ENCODE data around the gene STARD13. TPM values are rescaled to one million over a fixed set of nuclear protein-coding genes. Genes with fewer than 3 reads are reported as not detected.

Gene STARD13
- total and polyA plus RNA-seq, 4 donors, result 14.2 to 51.4 (median 22.2) TPM

GRCh38 chr13:33153421-33154404, 131.8 kb downstream of the STARD13 start:
- peak in 1 of 6 donors; percentile 53 for DNase-seq (ENCODE audit: low read depth in 4 of 6, low spot score in 6 of 6)
- Histone ChIP-seq H3K27me3 (ENCODE audit: control insufficient read depth, insufficient read depth, low read length) (no peaks in the 10 kb centered on the region), H3K27ac (ENCODE audit: low read depth, low read length) (peak overlapping the region; percentile 79), H3K36me3 (ENCODE audit: control insufficient read depth, insufficient read depth, low read length) (peaks cover 7% of the 10 kb centered on the region), H3K9me3 (ENCODE audit: control insufficient read depth, insufficient read depth, low read length) (no peaks in the 10 kb centered on the region), H3K4me3 (ENCODE audit: low read depth, low read length) (no peak overlapping the region), H3K4me1 (ENCODE audit: control insufficient read depth, insufficient read depth, low read length) (peaks cover 10% of the 10 kb centered on the region)
- 68% methylated on average over 14 of the region's 17 CpGs for WGBS (ENCODE audit: insufficient coverage)

- Histone ChIP-seq H3K27ac (ENCODE audit: low read depth, low read length) (peak overlapping the region; percentile 79), H3K27me3 (ENCODE audit: control insufficient read depth, insufficient read depth, low read length) (no peaks in the 10 kb centered on the region), H3K36me3 (ENCODE audit: control insufficient read depth, insufficient read depth, low read length) (peaks cover 7% of the 10 kb centered on the region), H3K4me1 (ENCODE audit: control insufficient read depth, insufficient read depth, low read length) (peaks cover 10% of the 10 kb centered on the region), H3K4me3 (ENCODE audit: low read depth, low read length) (no peak overlapping the region), H3K9me3 (ENCODE audit: control insufficient read depth, insufficient read depth, low read length) (no peaks in the 10 kb centered on the region)
- no peak for DNase-seq (ENCODE audit: low read depth in 4 of 6, low spot score in 6 of 6)
- 93% methylated on average over 3 of the region's 3 CpGs for WGBS (ENCODE audit: insufficient coverage)
Measured at GRCh38 chr13:33152389-33152788, 133.2 kb downstream of the STARD13 start.

GRCh38 chr13:33150662-33151061, 134.9 kb downstream of the STARD13 start:
- DNase-seq (ENCODE audit: low read depth in 4 of 6, low spot score in 6 of 6), result no peak
- peaks cover 10% of the 10 kb centered on the region for H3K4me1 ChIP-seq (ENCODE audit: control insufficient read depth, insufficient read depth, low read length)
- WGBS (ENCODE audit: insufficient coverage), result 96% methylated on average over 5 of the region's 5 CpGs

GRCh38 chr13:33150126-33150525, 135.4 kb downstream of the STARD13 start:
- H3K4me1 ChIP-seq (ENCODE audit: control insufficient read depth, insufficient read depth, low read length), result peaks cover 10% of the 10 kb centered on the region
- peak overlapping the region; percentile 27 for H3K27ac ChIP-seq (ENCODE audit: low read depth, low read length)
- peaks cover 7% of the 10 kb centered on the region for H3K36me3 ChIP-seq (ENCODE audit: control insufficient read depth, insufficient read depth, low read length)
- H3K9me3 ChIP-seq (ENCODE audit: control insufficient read depth, insufficient read depth, low read length), result no peaks in the 10 kb centered on the region
- H3K27me3 ChIP-seq (ENCODE audit: control insufficient read depth, insufficient read depth, low read length), result no peaks in the 10 kb centered on the region
- DNase-seq (ENCODE audit: low read depth in 4 of 6, low spot score in 6 of 6), result peak in 2 of 6 donors; percentile 50 to 76
- H3K4me3 ChIP-seq (ENCODE audit: low read depth, low read length), result no peak overlapping the region
- no CpG with 5 or more reads among the region's 1 CpG for WGBS (ENCODE audit: insufficient coverage)

More at GRCh38 chr13:33150662-33151061, 134.9 kb downstream of the STARD13 start:
- no peaks in the 10 kb centered on the region for H3K9me3 ChIP-seq (ENCODE audit: control insufficient read depth, insufficient read depth, low read length)
- peaks cover 7% of the 10 kb centered on the region for H3K36me3 ChIP-seq (ENCODE audit: control insufficient read depth, insufficient read depth, low read length)
- peak overlapping the region; percentile 27 for H3K27ac ChIP-seq (ENCODE audit: low read depth, low read length)
- H3K4me3 ChIP-seq (ENCODE audit: low read depth, low read length), result no peak overlapping the region
- H3K27me3 ChIP-seq (ENCODE audit: control insufficient read depth, insufficient read depth, low read length), result no peaks in the 10 kb centered on the region

- no peak overlapping the region for H3K27ac ChIP-seq (ENCODE audit: low read depth, low read length)
- H3K4me1 ChIP-seq (ENCODE audit: control insufficient read depth, insufficient read depth, low read length), result no peaks in the 10 kb centered on the region
- no peaks in the 10 kb centered on the region for H3K36me3 ChIP-seq (ENCODE audit: control insufficient read depth, insufficient read depth, low read length)
- H3K9me3 ChIP-seq (ENCODE audit: control insufficient read depth, insufficient read depth, low read length), result no peaks in the 10 kb centered on the region
- no peak overlapping the region for H3K4me3 ChIP-seq (ENCODE audit: low read depth, low read length)
- WGBS (ENCODE audit: insufficient coverage), result no CpG with 5 or more reads among the region's 3 CpGs
- no peaks in the 10 kb centered on the region for H3K27me3 ChIP-seq (ENCODE audit: control insufficient read depth, insufficient read depth, low read length)
- no peak for DNase-seq (ENCODE audit: low read depth in 4 of 6, low spot score in 6 of 6)
Measured at GRCh38 chr13:33147832-33148231, 137.7 kb downstream of the STARD13 start.

GRCh38 chr13:33146843-33147611, 138.5 kb downstream of the STARD13 start:
- H3K9me3 ChIP-seq (ENCODE audit: control insufficient read depth, insufficient read depth, low read length), result no peaks in the 10 kb centered on the region
- no peaks in the 10 kb centered on the region for H3K27me3 ChIP-seq (ENCODE audit: control insufficient read depth, insufficient read depth, low read length)
- H3K36me3 ChIP-seq (ENCODE audit: control insufficient read depth, insufficient read depth, low read length), result no peaks in the 10 kb centered on the region
- H3K27ac ChIP-seq (ENCODE audit: low read depth, low read length), result no peak overlapping the region
- H3K4me3 ChIP-seq (ENCODE audit: low read depth, low read length), result no peak overlapping the region
- no peaks in the 10 kb centered on the region for H3K4me1 ChIP-seq (ENCODE audit: control insufficient read depth, insufficient read depth, low read length)
- no peak for DNase-seq (ENCODE audit: low read depth in 4 of 6, low spot score in 6 of 6)
- WGBS (ENCODE audit: insufficient coverage), result 100% methylated on average over 1 of the region's 4 CpGs

GRCh38 chr13:33145667-33146066, 139.9 kb downstream of the STARD13 start:
- DNase-seq (ENCODE audit: low read depth in 4 of 6, low spot score in 6 of 6), result no peak
- no peaks in the 10 kb centered on the region for H3K9me3 ChIP-seq (ENCODE audit: control insufficient read depth, insufficient read depth, low read length)
- H3K27ac ChIP-seq (ENCODE audit: low read depth, low read length), result no peak overlapping the region
- no peaks in the 10 kb centered on the region for H3K27me3 ChIP-seq (ENCODE audit: control insufficient read depth, insufficient read depth, low read length)
- no peaks in the 10 kb centered on the region for H3K4me1 ChIP-seq (ENCODE audit: control insufficient read depth, insufficient read depth, low read length)
- no peaks in the 10 kb centered on the region for H3K36me3 ChIP-seq (ENCODE audit: control insufficient read depth, insufficient read depth, low read length)
- 89% methylated on average over 1 of the region's 4 CpGs for WGBS (ENCODE audit: insufficient coverage)
- H3K4me3 ChIP-seq (ENCODE audit: low read depth, low read length), result no peak overlapping the region

GRCh38 chr13:33144358-33144784, 141.2 kb downstream of the STARD13 start:
- no peaks in the 10 kb centered on the region for H3K36me3 ChIP-seq (ENCODE audit: control insufficient read depth, insufficient read depth, low read length)
- no peak overlapping the region for H3K4me3 ChIP-seq (ENCODE audit: low read depth, low read length)
- H3K4me1 ChIP-seq (ENCODE audit: control insufficient read depth, insufficient read depth, low read length), result peaks cover under 1% of the 10 kb centered on the region
- H3K9me3 ChIP-seq (ENCODE audit: control insufficient read depth, insufficient read depth, low read length), result no peaks in the 10 kb centered on the region
- no peak overlapping the region for H3K27ac ChIP-seq (ENCODE audit: low read depth, low read length)
- no peaks in the 10 kb centered on the region for H3K27me3 ChIP-seq (ENCODE audit: control insufficient read depth, insufficient read depth, low read length)
- no peak for DNase-seq (ENCODE audit: low read depth in 4 of 6, low spot score in 6 of 6)
- 91% methylated on average over 6 of the region's 7 CpGs for WGBS (ENCODE audit: insufficient coverage)

- H3K9me3 ChIP-seq (ENCODE audit: control insufficient read depth, insufficient read depth, low read length), result peaks cover 7% of the 10 kb centered on the region
- no peak overlapping the region for H3K4me3 ChIP-seq (ENCODE audit: low read depth, low read length)
- H3K4me1 ChIP-seq (ENCODE audit: control insufficient read depth, insufficient read depth, low read length), result peaks cover 9% of the 10 kb centered on the region
- 51% methylated on average over 6 of the region's 7 CpGs for WGBS (ENCODE audit: insufficient coverage)
- DNase-seq (ENCODE audit: low read depth in 4 of 6, low spot score in 6 of 6), result peak in 2 of 6 donors; percentile 61 to 78
- peaks cover 6% of the 10 kb centered on the region for H3K36me3 ChIP-seq (ENCODE audit: control insufficient read depth, insufficient read depth, low read length)
- peak overlapping the region; percentile 26 for H3K27ac ChIP-seq (ENCODE audit: low read depth, low read length)
- no peaks in the 10 kb centered on the region for H3K27me3 ChIP-seq (ENCODE audit: control insufficient read depth, insufficient read depth, low read length)
Measured at GRCh38 chr13:33139780-33140535, 145.6 kb downstream of the STARD13 start.

Measured in spinal cord (tissue), 10 donors.